ENCODE measurements around the gene CDC6. TPM values are rescaled to one million over a fixed set of nuclear protein-coding genes. Genes with fewer than 3 reads are reported as not detected.

The CDC6 gene
- total RNA-seq, 4 donors from 2014 or later, result 2.5 to 21.5 (median 3.4) TPM

DNA sequence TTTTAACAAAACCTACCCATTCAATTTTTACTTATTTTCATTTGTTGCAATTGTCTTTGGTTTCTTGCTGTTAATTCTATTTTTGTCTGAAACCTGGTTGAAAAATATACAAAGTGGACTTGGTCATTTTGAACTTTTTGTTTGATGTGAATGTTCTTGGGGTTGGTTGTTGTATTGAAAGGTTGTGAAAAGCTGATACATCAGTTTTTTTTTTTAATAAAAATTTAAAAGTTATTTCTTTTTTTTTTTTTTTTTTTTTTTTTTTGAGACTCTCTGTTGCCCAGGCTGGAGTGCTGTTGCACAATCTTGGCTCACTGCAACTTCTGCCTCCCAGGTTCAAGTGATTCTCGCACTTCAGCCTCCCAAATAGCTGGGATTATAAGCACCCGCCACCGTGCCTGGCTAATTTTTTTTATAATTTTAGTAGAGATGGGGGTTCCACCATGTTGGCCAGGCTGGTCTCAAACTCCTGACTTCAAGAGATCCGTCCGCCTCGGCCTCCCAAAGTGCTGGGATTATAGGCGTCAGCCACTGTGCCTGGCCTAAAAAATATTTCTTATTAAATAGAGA, 39.7 kb upstream of the CDC6 start:
- H3K27me3 ChIP-seq, result no peaks in the 10 kb centered on the region
- no peak overlapping the region for H3K4me3 ChIP-seq
- no peak overlapping the region for H3K27ac ChIP-seq
- no peak for DNase-seq
- peaks cover 0 to 9% (median 0%) of the 10 kb centered on the region in 3 donors for H3K36me3 ChIP-seq
- H3K9me3 ChIP-seq, result no peaks in the 10 kb centered on the region
- TF ChIP-seq POLR2A (IDR thresholded peaks at IDR 0.05), result no peak
- TF ChIP-seq, protein P1, sequence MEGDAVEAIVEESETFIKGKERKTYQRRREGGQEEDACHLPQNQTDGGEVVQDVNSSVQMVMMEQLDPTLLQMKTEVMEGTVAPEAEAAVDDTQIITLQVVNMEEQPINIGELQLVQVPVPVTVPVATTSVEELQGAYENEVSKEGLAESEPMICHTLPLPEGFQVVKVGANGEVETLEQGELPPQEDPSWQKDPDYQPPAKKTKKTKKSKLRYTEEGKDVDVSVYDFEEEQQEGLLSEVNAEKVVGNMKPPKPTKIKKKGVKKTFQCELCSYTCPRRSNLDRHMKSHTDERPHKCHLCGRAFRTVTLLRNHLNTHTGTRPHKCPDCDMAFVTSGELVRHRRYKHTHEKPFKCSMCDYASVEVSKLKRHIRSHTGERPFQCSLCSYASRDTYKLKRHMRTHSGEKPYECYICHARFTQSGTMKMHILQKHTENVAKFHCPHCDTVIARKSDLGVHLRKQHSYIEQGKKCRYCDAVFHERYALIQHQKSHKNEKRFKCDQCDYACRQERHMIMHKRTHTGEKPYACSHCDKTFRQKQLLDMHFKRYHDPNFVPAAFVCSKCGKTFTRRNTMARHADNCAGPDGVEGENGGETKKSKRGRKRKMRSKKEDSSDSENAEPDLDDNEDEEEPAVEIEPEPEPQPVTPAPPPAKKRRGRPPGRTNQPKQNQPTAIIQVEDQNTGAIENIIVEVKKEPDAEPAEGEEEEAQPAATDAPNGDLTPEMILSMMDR (IDR thresholded peaks at IDR 0.05), result no peak
- peaks cover 0 to 11% (median 0%) of the 10 kb centered on the region in 4 donors for H3K4me1 ChIP-seq

DNA sequence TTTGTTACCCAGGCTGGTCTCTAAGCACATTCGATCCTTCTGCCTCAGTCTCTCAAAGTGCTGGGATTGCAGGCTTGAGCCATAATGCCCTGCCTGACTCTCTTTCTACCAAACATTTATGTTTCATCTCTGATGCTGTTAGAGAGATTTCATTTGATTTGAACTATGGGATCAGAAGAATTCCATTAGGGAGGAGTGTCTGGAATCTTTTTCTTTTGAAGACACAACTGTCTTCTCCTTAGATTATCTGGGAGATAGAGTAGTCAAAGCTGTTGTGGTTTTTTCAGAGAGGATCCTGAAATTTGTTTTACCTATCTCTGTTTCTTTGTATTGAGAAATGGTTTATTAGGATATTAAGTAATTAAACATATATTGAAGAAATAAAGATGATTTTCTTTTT, 39.2 kb upstream of the CDC6 start:
- no peak overlapping the region for H3K27ac ChIP-seq
- no peak overlapping the region for H3K4me3 ChIP-seq
- TF ChIP-seq, protein P1 (IDR thresholded peaks at IDR 0.05), result no peak
- TF ChIP-seq POLR2A (IDR thresholded peaks at IDR 0.05), result no peak
- H3K4me1 ChIP-seq, result peaks cover 0 to 11% (median 0%) of the 10 kb centered on the region in 4 donors
- no peak for DNase-seq
- H3K27me3 ChIP-seq, result no peaks in the 10 kb centered on the region
- H3K9me3 ChIP-seq, result no peaks in the 10 kb centered on the region
- peaks cover 0 to 9% (median 0%) of the 10 kb centered on the region in 3 donors for H3K36me3 ChIP-seq

DNA sequence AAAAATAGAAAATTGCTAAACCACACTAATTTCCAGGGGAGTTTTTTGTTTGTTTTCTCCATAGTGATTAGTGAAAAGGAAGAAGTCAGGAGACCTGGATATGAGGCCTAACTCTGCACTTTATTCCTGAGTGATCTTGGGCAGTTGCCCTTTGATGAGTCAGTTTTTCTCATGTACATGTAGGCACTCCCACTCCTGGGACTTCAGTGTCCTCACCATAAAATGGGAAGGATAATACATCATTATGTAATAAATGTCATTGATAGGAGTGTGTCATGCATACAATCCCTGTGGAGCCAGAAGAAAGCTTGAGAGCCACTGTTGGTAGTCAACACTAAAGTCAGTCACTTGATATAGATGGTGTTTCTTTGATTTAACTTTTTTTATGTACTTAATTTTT, 36.1 kb upstream of the CDC6 start:
- Histone ChIP-seq H3K9me3 (no peaks in the 10 kb centered on the region), H3K4me3 (no peak overlapping the region), H3K4me1 (peaks cover 0 to 11% (median 0%) of the 10 kb centered on the region in 4 donors), H3K36me3 (peaks cover 0 to 6% (median 0%) of the 10 kb centered on the region in 3 donors), H3K27ac (peak overlapping the region in 3 of 4 donors; percentile 37 to 71 (median 68)), H3K27me3 (no peaks in the 10 kb centered on the region)
- DNase-seq, result peak in 1 of 3 donors; percentile 75
- no peak for TF ChIP-seq POLR2A (IDR thresholded peaks at IDR 0.05)
- TF ChIP-seq, protein P1 (IDR thresholded peaks at IDR 0.05), result no peak

DNA sequence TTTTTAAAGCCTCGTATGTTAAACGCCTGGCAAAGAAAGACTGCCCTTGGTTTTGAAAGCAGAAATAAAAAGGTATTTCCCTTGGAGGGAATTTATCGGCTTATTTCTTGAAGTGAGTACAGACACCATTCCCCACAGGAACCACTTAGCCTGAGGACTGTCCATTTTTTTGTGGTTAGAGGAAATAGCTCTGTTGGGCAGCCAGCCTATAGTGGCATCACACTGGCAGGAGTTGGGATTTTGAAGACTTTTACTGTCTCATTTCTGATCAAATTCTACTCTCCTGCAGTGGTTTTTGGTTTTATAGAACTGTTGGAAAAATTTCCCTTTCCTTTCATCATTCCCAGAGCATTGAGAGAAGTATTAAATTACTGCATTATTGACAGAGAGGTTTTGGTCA, 34.1 kb upstream of the CDC6 start:
- Histone ChIP-seq H3K27ac (no peak overlapping the region), H3K9me3 (no peaks in the 10 kb centered on the region), H3K4me1 (peaks cover 0 to 11% (median 0%) of the 10 kb centered on the region in 4 donors), H3K4me3 (no peak overlapping the region), H3K27me3 (no peaks in the 10 kb centered on the region), H3K36me3 (peaks cover 0 to 26% (median 0%) of the 10 kb centered on the region in 3 donors)
- TF ChIP-seq, protein P1 (IDR thresholded peaks at IDR 0.05), result no peak
- TF ChIP-seq POLR2A (IDR thresholded peaks at IDR 0.05), result no peak
- peak in 1 of 3 donors; percentile 6 for DNase-seq

DNA sequence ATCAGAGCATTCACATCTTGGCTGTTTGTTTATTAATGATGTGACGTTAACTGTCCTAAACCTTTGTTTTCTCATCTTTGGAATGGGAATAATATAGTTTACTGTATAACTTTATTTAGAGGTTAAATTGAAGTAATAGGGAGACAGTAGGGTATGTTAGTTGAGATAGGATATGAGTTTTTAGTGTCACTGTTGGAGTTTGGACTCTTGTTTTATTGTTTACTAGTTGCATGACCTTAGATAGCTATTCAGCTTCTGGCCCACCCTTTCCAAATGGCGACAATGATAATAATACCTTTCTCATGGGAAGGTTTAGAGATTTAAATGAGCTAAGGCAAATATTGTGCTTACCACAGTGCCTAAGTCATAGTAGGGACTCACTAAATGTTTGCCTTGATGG, 28.2 kb upstream of the CDC6 start:
- Histone ChIP-seq H3K27ac (no peak overlapping the region), H3K4me3 (no peak overlapping the region), H3K36me3 (peaks cover 0 to 74% (median 0%) of the 10 kb centered on the region in 3 donors), H3K27me3 (no peaks in the 10 kb centered on the region), H3K9me3 (no peaks in the 10 kb centered on the region), H3K4me1 (peaks cover 0 to 7% (median 0%) of the 10 kb centered on the region in 4 donors)
- TF ChIP-seq, protein P1 (IDR thresholded peaks at IDR 0.05), result no peak
- TF ChIP-seq POLR2A (IDR thresholded peaks at IDR 0.05), result no peak
- DNase-seq, result no peak

All from Peyer's patch (tissue), 4 donors.